ENCODE results near the gene CEP104. TPM values are rescaled to one million over a fixed set of nuclear protein-coding genes. Genes with fewer than 3 reads are reported as not detected.
A peak's percentile ranks its signal among the peaks of the same experiment; 100 is the strongest.

The CEP104 gene
- total and polyA plus RNA-seq, 9 of the 15 experiments (the other 6 are each of a cell fraction or from before 2014, with no cell fraction given) = 11.2 to 63.4 (median 42.6) TPM

DNA sequence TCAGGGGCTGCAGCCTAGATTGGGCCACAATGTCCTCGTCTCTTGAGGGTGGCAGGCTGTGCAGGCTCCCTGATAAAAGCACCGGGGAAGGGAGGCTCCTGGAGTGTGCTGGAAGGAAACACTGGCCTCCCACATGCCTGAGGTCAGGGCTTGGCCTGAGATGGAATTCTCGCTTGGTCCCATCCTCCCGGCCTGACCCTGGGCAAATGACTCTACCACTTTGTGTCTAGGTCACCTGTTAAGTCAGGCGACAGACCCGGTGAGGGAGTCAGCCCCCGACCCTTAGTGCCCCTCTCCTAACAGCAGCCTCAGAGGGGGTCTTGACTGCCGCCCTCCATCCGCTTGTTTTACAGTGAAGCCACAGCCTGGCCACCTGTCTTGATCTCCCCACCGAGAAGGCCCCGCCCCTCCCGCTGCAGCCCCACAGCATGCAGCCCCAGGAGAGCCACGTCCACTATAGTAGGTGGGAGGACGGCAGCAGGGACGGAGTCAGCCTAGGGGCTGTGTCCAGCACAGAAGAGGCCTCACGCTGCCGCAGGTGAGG lies 82.0 kb downstream of the CEP104 start (continued):
- TF ChIP-seq, protein P1, sequence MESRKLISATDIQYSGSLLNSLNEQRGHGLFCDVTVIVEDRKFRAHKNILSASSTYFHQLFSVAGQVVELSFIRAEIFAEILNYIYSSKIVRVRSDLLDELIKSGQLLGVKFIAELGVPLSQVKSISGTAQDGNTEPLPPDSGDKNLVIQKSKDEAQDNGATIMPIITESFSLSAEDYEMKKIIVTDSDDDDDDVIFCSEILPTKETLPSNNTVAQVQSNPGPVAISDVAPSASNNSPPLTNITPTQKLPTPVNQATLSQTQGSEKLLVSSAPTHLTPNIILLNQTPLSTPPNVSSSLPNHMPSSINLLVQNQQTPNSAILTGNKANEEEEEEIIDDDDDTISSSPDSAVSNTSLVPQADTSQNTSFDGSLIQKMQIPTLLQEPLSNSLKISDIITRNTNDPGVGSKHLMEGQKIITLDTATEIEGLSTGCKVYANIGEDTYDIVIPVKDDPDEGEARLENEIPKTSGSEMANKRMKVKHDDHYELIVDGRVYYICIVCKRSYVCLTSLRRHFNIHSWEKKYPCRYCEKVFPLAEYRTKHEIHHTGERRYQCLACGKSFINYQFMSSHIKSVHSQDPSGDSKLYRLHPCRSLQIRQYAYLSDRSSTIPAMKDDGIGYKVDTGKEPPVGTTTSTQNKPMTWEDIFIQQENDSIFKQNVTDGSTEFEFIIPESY (CRISPR knock-in tag; IDR thresholded peaks at IDR 0.05) = 0 out of 2 replicates have a peak, but pooled peaks have one; percentile 56
- TF ChIP-seq, protein P2, sequence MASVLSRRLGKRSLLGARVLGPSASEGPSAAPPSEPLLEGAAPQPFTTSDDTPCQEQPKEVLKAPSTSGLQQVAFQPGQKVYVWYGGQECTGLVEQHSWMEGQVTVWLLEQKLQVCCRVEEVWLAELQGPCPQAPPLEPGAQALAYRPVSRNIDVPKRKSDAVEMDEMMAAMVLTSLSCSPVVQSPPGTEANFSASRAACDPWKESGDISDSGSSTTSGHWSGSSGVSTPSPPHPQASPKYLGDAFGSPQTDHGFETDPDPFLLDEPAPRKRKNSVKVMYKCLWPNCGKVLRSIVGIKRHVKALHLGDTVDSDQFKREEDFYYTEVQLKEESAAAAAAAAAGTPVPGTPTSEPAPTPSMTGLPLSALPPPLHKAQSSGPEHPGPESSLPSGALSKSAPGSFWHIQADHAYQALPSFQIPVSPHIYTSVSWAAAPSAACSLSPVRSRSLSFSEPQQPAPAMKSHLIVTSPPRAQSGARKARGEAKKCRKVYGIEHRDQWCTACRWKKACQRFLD (CRISPR knock-in tag; IDR thresholded peaks at IDR 0.05) = peak; percentile 93
- TF ChIP-seq SP2 (IDR thresholded peaks at IDR 0.05; ENCODE audit: extremely low read depth, low read depth, low read length, poor library complexity, severe bottlenecking) (no peak), FOXJ3 (CRISPR knock-in tag; IDR thresholded peaks at IDR 0.05) (no peak), ELF1 (tag; IDR thresholded peaks at IDR 0.05) (no peak), ZNF133 (CRISPR knock-in tag; IDR thresholded peaks at IDR 0.05) (no peak), CTBP1 (IDR thresholded peaks at IDR 0.05; ENCODE audit: borderline replicate concordance) (peak; percentile 91; the same call in 1 of the 2 replicates), SMC3 (conservative IDR thresholded peaks at IDR 0.05; ENCODE audit: insufficient read depth, low read depth, low read length) (no peak), HDAC2 (IDR thresholded peaks at IDR 0.05) (peak; percentile 83), RFX5 (IDR thresholded peaks at IDR 0.05; ENCODE audit: low read depth, low read length) (no peak), TCF7 (IDR thresholded peaks at IDR 0.05; ENCODE audit: borderline replicate concordance) (peak; percentile 74; the same call in 1 of the 2 replicates), GATAD2B (IDR thresholded peaks at IDR 0.05; ENCODE audit: borderline replicate concordance) (no peak; the same call in 1 of the 2 replicates), ZKSCAN8 (CRISPR knock-in tag; IDR thresholded peaks at IDR 0.05) (no peak; the same call in 1 of the 2 replicates)
- TF ChIP-seq, protein P3, sequence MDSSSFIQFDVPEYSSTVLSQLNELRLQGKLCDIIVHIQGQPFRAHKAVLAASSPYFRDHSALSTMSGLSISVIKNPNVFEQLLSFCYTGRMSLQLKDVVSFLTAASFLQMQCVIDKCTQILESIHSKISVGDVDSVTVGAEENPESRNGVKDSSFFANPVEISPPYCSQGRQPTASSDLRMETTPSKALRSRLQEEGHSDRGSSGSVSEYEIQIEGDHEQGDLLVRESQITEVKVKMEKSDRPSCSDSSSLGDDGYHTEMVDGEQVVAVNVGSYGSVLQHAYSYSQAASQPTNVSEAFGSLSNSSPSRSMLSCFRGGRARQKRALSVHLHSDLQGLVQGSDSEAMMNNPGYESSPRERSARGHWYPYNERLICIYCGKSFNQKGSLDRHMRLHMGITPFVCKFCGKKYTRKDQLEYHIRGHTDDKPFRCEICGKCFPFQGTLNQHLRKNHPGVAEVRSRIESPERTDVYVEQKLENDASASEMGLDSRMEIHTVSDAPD (CRISPR knock-in tag; IDR thresholded peaks at IDR 0.05) = no peak
- TF ChIP-seq, protein P4, sequence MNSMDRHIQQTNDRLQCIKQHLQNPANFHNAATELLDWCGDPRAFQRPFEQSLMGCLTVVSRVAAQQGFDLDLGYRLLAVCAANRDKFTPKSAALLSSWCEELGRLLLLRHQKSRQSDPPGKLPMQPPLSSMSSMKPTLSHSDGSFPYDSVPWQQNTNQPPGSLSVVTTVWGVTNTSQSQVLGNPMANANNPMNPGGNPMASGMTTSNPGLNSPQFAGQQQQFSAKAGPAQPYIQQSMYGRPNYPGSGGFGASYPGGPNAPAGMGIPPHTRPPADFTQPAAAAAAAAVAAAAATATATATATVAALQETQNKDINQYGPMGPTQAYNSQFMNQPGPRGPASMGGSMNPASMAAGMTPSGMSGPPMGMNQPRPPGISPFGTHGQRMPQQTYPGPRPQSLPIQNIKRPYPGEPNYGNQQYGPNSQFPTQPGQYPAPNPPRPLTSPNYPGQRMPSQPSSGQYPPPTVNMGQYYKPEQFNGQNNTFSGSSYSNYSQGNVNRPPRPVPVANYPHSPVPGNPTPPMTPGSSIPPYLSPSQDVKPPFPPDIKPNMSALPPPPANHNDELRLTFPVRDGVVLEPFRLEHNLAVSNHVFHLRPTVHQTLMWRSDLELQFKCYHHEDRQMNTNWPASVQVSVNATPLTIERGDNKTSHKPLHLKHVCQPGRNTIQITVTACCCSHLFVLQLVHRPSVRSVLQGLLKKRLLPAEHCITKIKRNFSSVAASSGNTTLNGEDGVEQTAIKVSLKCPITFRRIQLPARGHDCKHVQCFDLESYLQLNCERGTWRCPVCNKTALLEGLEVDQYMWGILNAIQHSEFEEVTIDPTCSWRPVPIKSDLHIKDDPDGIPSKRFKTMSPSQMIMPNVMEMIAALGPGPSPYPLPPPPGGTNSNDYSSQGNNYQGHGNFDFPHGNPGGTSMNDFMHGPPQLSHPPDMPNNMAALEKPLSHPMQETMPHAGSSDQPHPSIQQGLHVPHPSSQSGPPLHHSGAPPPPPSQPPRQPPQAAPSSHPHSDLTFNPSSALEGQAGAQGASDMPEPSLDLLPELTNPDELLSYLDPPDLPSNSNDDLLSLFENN (IDR thresholded peaks at IDR 0.05; ENCODE audit: low read depth in 2 of 2, low read length in 2 of 2) = peak in 1 of 2 experiments; percentile 91; a peak in 2 of 4 replicates
- TF ChIP-seq, protein P5, sequence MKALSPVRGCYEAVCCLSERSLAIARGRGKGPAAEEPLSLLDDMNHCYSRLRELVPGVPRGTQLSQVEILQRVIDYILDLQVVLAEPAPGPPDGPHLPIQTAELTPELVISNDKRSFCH (CRISPR knock-in tag; IDR thresholded peaks at IDR 0.05) = no peak
- TF ChIP-seq, protein P5 (tag; IDR thresholded peaks at IDR 0.05) = 0 out of 2 replicates have a peak, but pooled peaks have one; percentile 37
